ENCODE data around the gene AFG1L.

The AFG1L gene

DNA sequence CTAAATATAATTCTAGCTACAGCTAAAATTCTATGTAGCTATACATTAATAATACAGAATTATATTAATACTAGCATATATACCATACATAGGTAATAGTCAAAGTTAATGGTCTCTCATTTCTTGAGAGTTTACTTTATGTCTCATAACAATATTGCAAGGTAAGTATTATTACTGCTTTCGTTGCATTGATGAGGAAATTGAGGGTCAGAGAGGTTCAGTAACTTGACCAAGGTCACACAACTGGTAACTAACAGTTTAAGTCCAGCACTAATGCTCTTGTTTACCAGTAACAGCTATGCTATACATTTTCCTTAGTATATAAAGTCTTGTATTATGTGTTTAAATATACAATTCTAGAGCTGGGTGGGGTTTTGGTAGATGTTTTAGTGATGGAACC, 67.6 kb downstream of the AFG1L start:
- H3K4me3 ChIP-seq (ENCODE audit: low read depth, low read length), result no peak overlapping the region
- DNase-seq (ENCODE audit: low read depth), result no peak
- TF ChIP-seq, protein P1, sequence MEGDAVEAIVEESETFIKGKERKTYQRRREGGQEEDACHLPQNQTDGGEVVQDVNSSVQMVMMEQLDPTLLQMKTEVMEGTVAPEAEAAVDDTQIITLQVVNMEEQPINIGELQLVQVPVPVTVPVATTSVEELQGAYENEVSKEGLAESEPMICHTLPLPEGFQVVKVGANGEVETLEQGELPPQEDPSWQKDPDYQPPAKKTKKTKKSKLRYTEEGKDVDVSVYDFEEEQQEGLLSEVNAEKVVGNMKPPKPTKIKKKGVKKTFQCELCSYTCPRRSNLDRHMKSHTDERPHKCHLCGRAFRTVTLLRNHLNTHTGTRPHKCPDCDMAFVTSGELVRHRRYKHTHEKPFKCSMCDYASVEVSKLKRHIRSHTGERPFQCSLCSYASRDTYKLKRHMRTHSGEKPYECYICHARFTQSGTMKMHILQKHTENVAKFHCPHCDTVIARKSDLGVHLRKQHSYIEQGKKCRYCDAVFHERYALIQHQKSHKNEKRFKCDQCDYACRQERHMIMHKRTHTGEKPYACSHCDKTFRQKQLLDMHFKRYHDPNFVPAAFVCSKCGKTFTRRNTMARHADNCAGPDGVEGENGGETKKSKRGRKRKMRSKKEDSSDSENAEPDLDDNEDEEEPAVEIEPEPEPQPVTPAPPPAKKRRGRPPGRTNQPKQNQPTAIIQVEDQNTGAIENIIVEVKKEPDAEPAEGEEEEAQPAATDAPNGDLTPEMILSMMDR (IDR thresholded peaks at IDR 0.05; ENCODE audit: control insufficient read depth, extremely low read depth, insufficient read depth), result no peak

DNA sequence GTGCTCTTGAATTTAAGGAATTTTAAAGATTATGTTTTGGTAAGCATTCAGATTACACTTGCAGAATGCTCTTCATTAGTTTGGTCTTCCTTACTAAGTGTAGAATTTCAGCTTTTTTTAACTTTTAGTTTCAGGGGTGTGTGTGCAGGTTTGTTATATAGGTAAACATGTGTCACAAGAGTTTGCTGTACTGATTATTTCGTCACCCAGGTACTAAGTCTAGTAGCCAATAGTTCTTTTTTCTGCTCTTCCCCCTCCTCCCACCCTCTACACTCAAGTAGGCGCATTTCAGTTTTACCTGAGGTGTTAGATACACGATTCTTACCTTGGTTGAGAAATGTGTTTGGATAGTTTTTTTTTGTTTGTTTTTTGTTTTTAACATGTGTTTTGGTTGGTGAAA, 68.3 kb downstream of the AFG1L start:
- no peak overlapping the region for H3K4me3 ChIP-seq (ENCODE audit: low read depth, low read length)

GRCh38 chr6:108363889-108364313, 69.0 kb downstream of the AFG1L start:
- TF ChIP-seq, protein P1 (IDR thresholded peaks at IDR 0.05; ENCODE audit: control insufficient read depth, extremely low read depth, insufficient read depth), result no peak
- DNase-seq (ENCODE audit: low read depth), result no peak
- no peak overlapping the region for H3K4me3 ChIP-seq (ENCODE audit: low read depth, low read length)

More for the DNA sequence above, 68.3 kb downstream of the AFG1L start:
- TF ChIP-seq, protein P1 (IDR thresholded peaks at IDR 0.05; ENCODE audit: control insufficient read depth, extremely low read depth, insufficient read depth), result no peak
- no peak for DNase-seq (ENCODE audit: low read depth)

GRCh38 chr6:108364470-108364869, 69.6 kb downstream of the AFG1L start:
- DNase-seq (ENCODE audit: low read depth), result no peak
- TF ChIP-seq, protein P1 (IDR thresholded peaks at IDR 0.05; ENCODE audit: control insufficient read depth, extremely low read depth, insufficient read depth), result no peak
- no peak overlapping the region for H3K4me3 ChIP-seq (ENCODE audit: low read depth, low read length)

GRCh38 chr6:108365478-108365877, 70.6 kb downstream of the AFG1L start:
- no peak overlapping the region for H3K4me3 ChIP-seq (ENCODE audit: low read depth, low read length)
- TF ChIP-seq, protein P1 (IDR thresholded peaks at IDR 0.05; ENCODE audit: control insufficient read depth, extremely low read depth, insufficient read depth), result no peak
- DNase-seq (ENCODE audit: low read depth), result no peak

- TF ChIP-seq, protein P1 (IDR thresholded peaks at IDR 0.05; ENCODE audit: control insufficient read depth, extremely low read depth, insufficient read depth), result no peak
Measured at GRCh38 chr6:108366236-108366635, 71.4 kb downstream of the AFG1L start.

DNA sequence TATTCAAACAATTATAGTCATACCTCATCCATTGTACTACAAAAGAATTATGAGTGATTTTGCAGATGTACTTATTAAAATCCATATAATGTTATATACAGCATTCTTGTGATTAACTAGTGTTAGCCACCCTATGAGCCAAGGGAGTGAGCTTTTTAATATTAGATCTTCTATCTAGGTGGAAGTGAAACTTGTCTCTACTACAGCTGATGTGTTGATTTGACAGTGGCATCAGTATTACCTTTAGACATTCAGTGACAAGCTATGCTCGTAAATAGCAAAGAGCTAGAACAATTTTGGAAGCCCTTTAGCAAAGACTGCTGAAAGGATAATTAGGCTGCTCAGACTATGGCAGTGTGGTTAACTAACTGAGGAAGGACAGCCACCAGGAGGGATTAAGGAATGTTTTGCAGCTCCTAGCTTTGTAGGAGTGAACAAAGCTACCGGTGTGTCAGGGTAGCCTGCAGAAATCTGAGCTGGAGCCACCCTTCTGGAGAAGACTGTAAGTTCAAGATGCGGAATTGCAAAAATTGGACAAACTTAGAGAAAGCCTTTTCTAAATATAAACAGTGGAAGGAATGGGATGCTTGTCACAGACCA, 73.7 kb downstream of the AFG1L start:
- DNase-seq (ENCODE audit: low read depth), result no peak
- TF ChIP-seq, protein P1 (IDR thresholded peaks at IDR 0.05; ENCODE audit: control insufficient read depth, extremely low read depth, insufficient read depth), result no peak
- H3K4me3 ChIP-seq (ENCODE audit: low read depth, low read length), result no peak overlapping the region

More at GRCh38 chr6:108366236-108366635, 71.4 kb downstream of the AFG1L start:
- no peak overlapping the region for H3K4me3 ChIP-seq (ENCODE audit: low read depth, low read length)
- no peak for DNase-seq (ENCODE audit: low read depth)

Measured in LNCaP clone FGC (cell line).